GM12878 (cell line): Measurements from ENCODE around the gene ZCRB1. TPM values are rescaled to one million over a fixed set of nuclear protein-coding genes. Genes with fewer than 3 reads are reported as not detected.

Experiments used
- ATF2 ChIP-seq: IDR thresholded peaks from 2 replicates; pipeline ENCODE4 v1.6.1; 2012; ENCODE audit warnings: low read length, inconsistent platforms
- EED ChIP-seq: sonication (generic); IDR thresholded peaks from 2 replicates; pipeline ENCODE4 v1.6.1; 2016; ENCODE audit warnings: antibody characterized with exemption, low read depth
- EGR1 ChIP-seq, 2 experiments: IDR thresholded peaks; 1 replicate in 1 of 2; 2 replicates in 1 of 2; pipeline ENCODE4 v1.6.1; 2011 to 2012; ENCODE audit warnings: low read depth in 2 of 2, low read length in 2 of 2, borderline replicate concordance in 1 of 2, mild to moderate bottlenecking in 1 of 2, moderate library complexity in 1 of 2
- ETV6 ChIP-seq, 2 experiments: fragments of 450-650 bp in 1 of 2; IDR thresholded peaks in 1 of 2; conservative IDR thresholded peaks in 1 of 2; 2 replicates each; pipeline ENCODE4 v1.6.1; 2014; ENCODE audit warnings: antibody characterized with exemption in 1 of 2, borderline replicate concordance in 1 of 2, low read depth in 1 of 2, mild to moderate bottlenecking in 1 of 2, moderate library complexity in 1 of 2
- EZH2 ChIP-seq: IDR thresholded peaks from 2 replicates; pipeline ENCODE4 v1.6.1; 2012; ENCODE audit warnings: low read depth, mild to moderate bottlenecking, control low read depth, inconsistent platforms, low read length, borderline replicate concordance; ENCODE audit not compliant: control insufficient read depth
- FOS ChIP-seq: IDR thresholded peaks from 3 replicates; pipeline ENCODE4 v1.6.1; 2011; ENCODE audit warnings: borderline replicate concordance; ENCODE audit not compliant: insufficient read length; ENCODE audit errors: extremely low read depth
- HDGF ChIP-seq: fragments of 450-650 bp; IDR thresholded peaks from 2 replicates; pipeline ENCODE4 v1.6.1; 2016; ENCODE audit warnings: antibody characterized with exemption
- HSF1 ChIP-seq: fragments of 150-350 bp; IDR thresholded peaks from 2 replicates; pipeline ENCODE4 v1.6.1; 2014; ENCODE audit warnings: mild to moderate bottlenecking, low read depth, low read length
- MTA2 ChIP-seq: fragments of 450-650 bp; IDR thresholded peaks from 2 replicates; pipeline ENCODE4 v1.6.1; 2016; ENCODE audit warnings: low read depth, mild to moderate bottlenecking, moderate library complexity
- NFIC ChIP-seq: IDR thresholded peaks from 2 replicates; pipeline ENCODE4 v1.6.1; 2012; ENCODE audit warnings: low read depth, mild to moderate bottlenecking, inconsistent platforms, low read length, moderate library complexity
- NR2C2 ChIP-seq: IDR thresholded peaks from 2 replicates; pipeline ENCODE4 v1.6.1; 2011; ENCODE audit warnings: borderline replicate concordance, low read depth; ENCODE audit not compliant: control insufficient read depth, insufficient read length
- PAX5 ChIP-seq: IDR thresholded peaks from 2 replicates; pipeline ENCODE4 v1.6.1; 2011; ENCODE audit warnings: low read depth, low read length, borderline replicate concordance
- PAX8 ChIP-seq: fragments of 450-650 bp; IDR thresholded peaks from 2 replicates; pipeline ENCODE4 v1.6.1; 2017; ENCODE audit warnings: mild to moderate bottlenecking, moderate library complexity
- RAD21 ChIP-seq: IDR thresholded peaks from 2 replicates; pipeline ENCODE4 v1.6.1; 2011; ENCODE audit warnings: mild to moderate bottlenecking, low read depth, low read length, moderate library complexity; ENCODE audit not compliant: insufficient read depth
- RB1 ChIP-seq: fragments of 450-650 bp; formaldehyde crosslinking; IDR thresholded peaks from 2 replicates; pipeline ENCODE4 v1.6.1; 2017; ENCODE audit warnings: mild to moderate bottlenecking, borderline replicate concordance
- RFX5 ChIP-seq: IDR thresholded peaks from 2 replicates; pipeline ENCODE4 v1.6.1; 2011; ENCODE audit warnings: low read depth, low read length, improper control_type of control experiment
- RUNX3 ChIP-seq: IDR thresholded peaks from 2 replicates; pipeline ENCODE4 v1.6.1; 2012; ENCODE audit warnings: low read length, inconsistent platforms
- SIN3A ChIP-seq: IDR thresholded peaks from 2 replicates; pipeline ENCODE4 v1.6.1; 2012; ENCODE audit warnings: low read depth, low read length, improper control_type of control experiment
- SMC3 ChIP-seq: IDR thresholded peaks from 2 replicates; pipeline ENCODE4 v1.6.1; 2011; ENCODE audit warnings: low read length, improper control_type of control experiment, borderline replicate concordance
- SREBF1 ChIP-seq: IDR thresholded peaks from 2 replicates; pipeline ENCODE4 v1.6.1; 2012; ENCODE audit warnings: mild to moderate bottlenecking, low read length
- SRF ChIP-seq, 2 experiments: IDR thresholded peaks; 2 replicates each; pipeline ENCODE4 v1.6.1; 2011; ENCODE audit warnings: low read depth in 2 of 2, low read length in 2 of 2, mild to moderate bottlenecking in 1 of 2, moderate library complexity in 1 of 2
- TAF1 ChIP-seq: IDR thresholded peaks from 2 replicates; pipeline ENCODE4 v1.6.1; 2011; ENCODE audit warnings: mild to moderate bottlenecking, low read depth, low read length, borderline replicate concordance
- TCF12 ChIP-seq: IDR thresholded peaks from 2 replicates; pipeline ENCODE4 v1.6.1; 2011; ENCODE audit warnings: low read depth, mild to moderate bottlenecking, low read length
- TCF3 ChIP-seq: IDR thresholded peaks from 2 replicates; pipeline ENCODE4 v1.6.1; 2012; ENCODE audit warnings: low read depth, mild to moderate bottlenecking, low read length, borderline replicate concordance; ENCODE audit not compliant: insufficient read depth
- USF2 ChIP-seq: IDR thresholded peaks from 2 replicates; pipeline ENCODE4 v1.6.1; 2011; ENCODE audit warnings: low read depth, low read length, improper control_type of control experiment, borderline replicate concordance
- ZNF384 ChIP-seq: IDR thresholded peaks from 2 replicates; pipeline ENCODE4 v1.6.1; 2012; ENCODE audit warnings: low read depth, mild to moderate bottlenecking, low read length, improper control_type of control experiment, borderline replicate concordance
- ZSCAN29 ChIP-seq: fragments of 450-650 bp; IDR thresholded peaks from 2 replicates; pipeline ENCODE4 v1.6.1; 2017; ENCODE audit warnings: mild to moderate bottlenecking, moderate library complexity
- polyA plus RNA-seq, 11 experiments: library from polyadenylated mRNA; depleted of rRNA in 4 of 11; unstranded in 6 of 11; stranded (reverse) in 5 of 11; fragments of >200 nt; fragmentation: Nextera tagmentation in 4 of 11; fragmentation: Illumina TruSeq in 1 of 11; extraction: Ambion mirVana in 4 of 11; extraction: Trizol in 1 of 11; gene quantifications; 1 replicate in 1 of 11; 2 replicates in 10 of 11; pipeline versions ENCODE4 v1.2.1 to v1.2.3, GENCODE V29; 2011 to 2016; ENCODE audit warnings: inconsistent platforms in 2 of 11, missing spikeins in 2 of 11, low read depth in 1 of 11
- total RNA-seq, 4 experiments: library from RNA; depleted of rRNA in 3 of 4; stranded (reverse); fragments of >200 nt in 3 of 4; fragmentation: Illumina TruSeq in 1 of 4; extraction: Trizol in 1 of 4; gene quantifications; 2 replicates each; pipeline versions ENCODE4 v1.2.1 to v1.2.3, GENCODE V29; 2013 to 2021

Gene ZCRB1
- total and polyA plus RNA-seq, 10 of the 15 experiments (the other 5 are each of a cell fraction or from before 2014, with no cell fraction given) = 43.3 to 178 (median 88.6) TPM

GRCh38 chr12:42299392-42300308, 26.2 kb downstream of the ZCRB1 start (continued):
- no peak for TF ChIP-seq HSF1
- peak; percentile 92 for TF ChIP-seq PAX5
- TF ChIP-seq MTA2 = peak; percentile 97
- TF ChIP-seq TCF3 = 0 out of 2 replicates have a peak, but pooled peaks have one; percentile 8
- peak; percentile 97 for TF ChIP-seq PAX8
- TF ChIP-seq RFX5 = no peak
- TF ChIP-seq USF2 = no peak
- no peak for TF ChIP-seq EGR1 (IDR thresholded peaks at IDR 0.05; ENCODE audit: borderline replicate concordance in 1 of 2, low read depth in 2 of 2, low read length in 2 of 2)
- TF ChIP-seq RAD21 = peak; percentile 25; the same call in 1 of the 2 replicates
- TF ChIP-seq RUNX3 = peak; percentile 96
- TF ChIP-seq SRF (IDR thresholded peaks at IDR 0.05; ENCODE audit: low read depth in 2 of 2, low read length in 2 of 2) = peak in 1 of 2 experiments; percentile 80; a peak in 2 of 4 replicates
- TF ChIP-seq RB1 = 0 out of 2 replicates have a peak, but pooled peaks have one; percentile 48
- 0 out of 2 replicates have a peak, but pooled peaks have one; percentile 16 for TF ChIP-seq TAF1
- peak; percentile 86 for TF ChIP-seq EED
- peak; percentile 59; the same call in 1 of the 2 replicates for TF ChIP-seq ZSCAN29
- TF ChIP-seq ETV6 (conservative IDR thresholded peaks at IDR 0.05 in 1 of 2, IDR thresholded peaks at IDR 0.05 in 1 of 2; ENCODE audit: borderline replicate concordance in 1 of 2, low read depth in 1 of 2) = peak in 1 of 2 experiments; percentile 94; a peak in 2 of 4 replicates
- peak; percentile 58 for TF ChIP-seq ZNF384
- no peak for TF ChIP-seq NR2C2
- TF ChIP-seq SIN3A = no peak
- no peak for TF ChIP-seq FOS
- TF ChIP-seq NFIC = peak; percentile 96
- TF ChIP-seq TCF12 = 0 out of 2 replicates have a peak, but pooled peaks have one; percentile 33
- peak; percentile 96 for TF ChIP-seq ATF2
- TF ChIP-seq SREBF1 = peak; percentile 84
- 0 out of 2 replicates have a peak, but pooled peaks have one; percentile 12 for TF ChIP-seq SMC3
- no peak for TF ChIP-seq HDGF
- no peak for TF ChIP-seq EZH2
